NCI-H1092 treated with DMSO at 0.1 percent for 48 hours (cell line): Measurements from ENCODE around the gene C5orf46.
"Not testable (repeated sequence)": the region's sequence is repeated elsewhere in the genome, so short reads cannot be mapped to it uniquely, and the experiment has no call there.

ENCODE experiments used
- DNase-seq: peaks from one replicate; lab custom pipeline; 2025; lab: John Stamatoyannopoulos, UW

C5orf46 gene

GRCh38 chr5:147906326-147907095, at the start of gene C5orf46:
Gene C5orf46 (minus strand): TSS chr5:147906538. CDS start chr5:147906501, 37 bp downstream.
- DNase-seq: no peak

GRCh38 chr5:147954971-147955370, 48.6 kb upstream of the C5orf46 start:
- no peak for DNase-seq

GRCh38 chr5:147949711-147950573, 43.6 kb upstream of the C5orf46 start:
- DNase-seq: peak; percentile 33

- not testable (repeated sequence) for DNase-seq
These were observed 40.4 kb upstream of the C5orf46 start for GRCh38 chr5:147946658-147947274.

DNA sequence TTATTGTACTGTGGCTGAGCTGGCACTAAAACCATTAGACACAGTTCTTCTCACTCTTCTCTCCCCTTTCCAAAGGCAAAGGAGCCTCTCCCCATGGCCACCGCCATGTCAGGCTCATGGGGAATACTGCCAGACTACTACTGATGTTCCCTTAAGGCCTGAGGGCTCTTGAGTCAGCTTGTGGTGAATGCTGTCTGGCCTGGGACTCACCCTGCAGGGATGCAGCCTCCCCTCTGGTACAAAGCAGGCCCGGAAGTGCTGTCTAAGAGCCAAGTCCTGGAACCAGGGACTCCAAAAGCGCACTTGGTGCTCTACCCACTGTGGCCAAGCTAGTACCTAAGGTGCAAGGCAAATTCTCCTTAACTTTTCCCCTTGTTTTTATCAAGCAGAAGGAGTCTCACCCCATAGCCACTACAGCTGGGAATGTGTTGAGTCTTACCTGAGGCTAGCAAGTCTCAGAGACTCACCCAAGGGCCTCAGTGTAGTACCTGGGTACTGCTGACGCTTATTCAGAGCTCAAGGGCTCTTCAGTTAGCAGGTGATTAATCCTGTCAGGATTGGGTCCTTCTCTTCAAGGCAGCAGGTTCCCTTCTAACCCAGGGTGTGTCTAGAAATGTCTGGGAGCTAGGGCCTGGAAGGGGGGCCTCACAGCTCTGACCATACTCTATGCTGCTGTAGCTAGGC, 33.2 kb upstream of the C5orf46 start:
- no peak for DNase-seq

- DNase-seq: peak; percentile 2
These were observed 28.7 kb upstream of the C5orf46 start for GRCh38 chr5:147935032-147935431.

- DNase-seq: no peak
These were observed 24.4 kb upstream of the C5orf46 start for GRCh38 chr5:147930769-147931168.

GRCh38 chr5:147927901-147928300, 21.6 kb upstream of the C5orf46 start:
- DNase-seq: no peak

DNA sequence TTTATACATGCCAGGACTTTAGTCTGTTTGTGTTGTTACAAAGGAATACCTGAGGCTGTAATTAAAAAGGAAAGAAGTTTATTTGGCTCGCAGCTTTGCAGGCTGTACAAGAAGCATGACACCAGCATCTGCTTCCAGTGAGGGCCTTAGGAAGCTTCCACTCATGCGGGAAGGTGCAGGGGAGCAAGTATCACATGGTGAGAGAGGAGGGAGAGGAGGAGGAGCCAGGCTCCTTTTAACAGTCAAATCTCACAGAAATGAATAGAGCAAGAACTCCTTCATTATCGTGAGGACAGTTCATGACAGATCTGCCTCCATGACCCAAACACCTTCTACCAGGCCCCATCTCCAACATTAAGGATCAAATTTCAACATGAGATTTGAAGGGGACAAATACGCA, 18.7 kb upstream of the C5orf46 start:
- DNase-seq: no peak

GRCh38 chr5:147921136-147921535, 14.8 kb upstream of the C5orf46 start:
- no peak for DNase-seq

- no peak for DNase-seq
These were observed 14.2 kb upstream of the C5orf46 start for GRCh38 chr5:147920420-147921030.

- DNase-seq: no peak
These were observed 12.6 kb upstream of the C5orf46 start for GRCh38 chr5:147918899-147919298.

DNA sequence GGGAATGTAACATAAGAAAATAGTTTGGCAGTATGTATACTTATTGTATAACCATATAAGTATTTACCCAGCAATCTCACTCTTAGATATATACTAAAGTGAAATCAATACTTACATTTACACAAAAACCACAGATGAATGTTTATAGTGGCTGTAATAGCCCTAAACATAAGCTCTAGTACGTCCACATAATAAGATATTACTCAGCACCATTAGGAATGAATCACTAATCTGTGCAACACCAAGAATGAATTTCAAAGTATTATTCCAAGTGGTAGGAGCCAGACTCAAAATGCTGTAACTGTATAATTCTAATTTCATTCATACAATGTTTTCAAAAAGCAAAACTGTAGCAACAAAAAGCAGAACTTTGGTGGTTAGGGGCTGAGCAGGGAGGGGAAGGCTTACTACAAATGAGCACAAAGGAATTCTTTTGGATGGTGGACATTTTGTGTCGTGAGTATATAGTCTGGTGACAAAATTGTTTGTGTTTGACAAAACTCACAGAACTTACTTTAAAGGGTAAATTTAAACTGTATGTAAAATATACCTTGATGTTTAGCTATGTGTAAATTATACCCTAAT, 11.9 kb upstream of the C5orf46 start:
- DNase-seq: no peak

- no peak for DNase-seq
These were observed 7.4 kb upstream of the C5orf46 start for GRCh38 chr5:147913786-147914185.

GRCh38 chr5:147912011-147912410, 5.7 kb upstream of the C5orf46 start:
- no peak for DNase-seq

DNA sequence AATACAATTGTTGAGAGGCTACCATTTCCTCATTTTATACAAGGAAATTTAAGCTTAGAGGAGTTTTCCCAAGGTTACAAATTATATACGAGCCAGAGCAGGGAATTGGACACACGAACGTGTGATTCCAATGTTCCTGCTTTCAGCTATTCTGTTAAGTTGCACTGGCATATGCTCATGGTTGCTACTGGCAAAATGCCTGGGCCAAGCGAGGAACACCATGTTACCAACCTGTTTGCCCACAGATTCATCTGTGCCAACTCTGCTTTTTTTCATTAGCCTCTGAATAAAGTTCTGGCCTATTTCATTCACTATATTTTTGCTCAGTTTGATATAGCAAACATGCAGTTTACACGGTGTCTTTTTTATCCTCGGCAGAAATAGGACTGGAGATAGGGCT, 5.1 kb upstream of the C5orf46 start:
- DNase-seq: no peak

GRCh38 chr5:147904110-147904509, 2.2 kb downstream of the C5orf46 start:
- DNase-seq: no peak

DNA sequence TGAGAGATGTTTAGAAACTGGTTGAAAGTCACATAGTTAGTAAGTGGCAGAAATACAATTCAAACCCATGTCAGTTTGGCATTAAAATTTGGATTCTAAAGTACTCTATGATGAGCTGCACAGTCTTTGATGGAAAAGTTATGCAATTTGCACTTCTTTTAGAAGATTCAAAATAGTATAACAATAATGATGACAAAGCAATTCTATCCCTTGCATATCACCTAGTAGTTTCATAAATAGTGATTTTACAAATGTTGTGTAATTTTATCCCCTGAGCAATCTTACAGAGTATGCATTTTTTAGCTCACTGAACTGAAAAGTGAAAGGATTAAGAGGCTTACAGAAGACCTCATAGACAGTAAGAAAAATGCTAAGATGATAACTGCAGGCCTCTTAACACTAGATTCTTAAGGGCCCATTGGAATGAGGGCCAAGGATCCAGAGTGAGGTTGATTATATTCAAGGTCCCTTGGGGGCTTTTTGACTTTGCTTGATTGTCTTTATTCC, 3.7 kb downstream of the C5orf46 start:
- DNase-seq: no peak

GRCh38 chr5:147901599-147902039, 4.7 kb downstream of the C5orf46 start:
- DNase-seq: no peak

DNA sequence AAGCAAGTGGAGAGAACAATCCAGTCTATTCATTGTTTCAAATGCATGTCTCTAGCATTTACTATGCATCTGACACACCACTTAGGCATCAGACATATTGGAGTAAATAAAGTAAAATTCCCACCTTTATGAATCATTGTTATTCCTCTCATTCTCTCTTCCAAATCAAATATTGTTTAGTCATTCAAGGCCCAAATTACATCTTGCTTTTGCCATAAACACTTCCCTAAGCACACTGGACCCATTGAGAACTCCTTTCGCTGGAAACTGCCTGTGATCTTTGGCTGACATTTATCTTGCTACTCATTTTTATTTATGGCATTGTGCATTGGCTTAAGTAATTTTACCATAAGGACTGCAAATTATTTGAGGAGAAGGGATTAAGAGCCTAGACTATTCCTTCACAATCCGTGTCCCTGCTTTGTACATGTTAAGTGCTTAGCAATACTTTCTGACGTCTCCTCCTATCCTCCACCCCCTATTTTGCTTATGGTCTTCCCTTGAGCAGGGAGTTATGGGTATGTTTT, 7.4 kb downstream of the C5orf46 start:
- no peak for DNase-seq

DNA sequence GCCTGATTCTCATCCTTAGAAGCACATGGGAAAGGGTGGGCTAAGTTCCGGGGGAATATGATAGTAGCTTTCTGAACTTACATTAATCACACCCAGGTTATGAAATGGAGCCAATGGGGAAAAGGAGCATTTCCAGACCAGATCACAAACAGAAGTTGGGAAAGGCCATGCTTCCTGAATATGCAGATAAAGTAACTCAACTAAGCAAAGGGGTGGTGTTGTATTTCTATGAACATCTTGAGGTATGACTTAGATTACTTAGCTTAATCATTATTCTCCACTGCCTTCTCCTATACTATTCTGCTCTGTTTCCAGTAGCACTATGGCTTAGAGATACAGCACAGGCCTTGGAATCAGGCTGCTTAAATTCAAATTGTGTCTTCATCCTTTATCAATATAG, 10.5 kb downstream of the C5orf46 start:
- DNase-seq: no peak
